SK-N-SH (cell line): Measurements from ENCODE around the gene CLDN14. TPM values are rescaled to one million over a fixed set of nuclear protein-coding genes. Genes with fewer than 3 reads are reported as not detected.

Source experiments
- CTCF ChIA-PET: fragments of 300-600, 350-600 bp; formaldehyde crosslinking; extraction: SDS; loops from one replicate; lab custom pipeline; 2021; lab: Yijun Ruan, JAX
- POLR2A ChIA-PET: fragments of 350-600 bp; sonication (Branson Sonifier 250); formaldehyde crosslinking; extraction: SDS; loops from one replicate; lab custom pipeline; 2020; ENCODE audit warnings: antibody characterized with exemption, inconsistent platforms; lab: Yijun Ruan, JAX
- DNase-seq: peaks from one replicate; pipeline ENCODE4 v3.0.0; 2012
- H2AFZ ChIP-seq: fragments of 200-600 bp; sonication (generic); 2 replicates; pipeline ENCODE4 v1.8.1; 2016; ENCODE audit warnings: antibody characterized with exemption, mild to moderate bottlenecking, low read depth
- H3F3A ChIP-seq: fragments of 200-600 bp; sonication (generic); replicated peaks from 2 replicates; pipeline ENCODE3; 2016; ENCODE audit warnings: antibody characterized with exemption, mild to moderate bottlenecking; ENCODE audit not compliant: insufficient read depth
- H3K27ac ChIP-seq, 2 experiments: fragments of 200-500 bp in 1 of 2; fragments of 200-600 bp in 1 of 2; sonication (Bioruptor generic) in 1 of 2; sonication (generic), shearing (Covaris generic) in 1 of 2; 2 replicates each; pipeline versions ENCODE4 v1.5.1 to v1.6.1; 2014 to 2016; ENCODE audit warnings: low read depth in 2 of 2, inconsistent platforms in 1 of 2, low read length in 1 of 2, mild to moderate bottlenecking in 1 of 2, mixed read lengths in 1 of 2
- H3K27me3 ChIP-seq: fragments of 200-600 bp; sonication (generic), shearing (Covaris generic); 2 replicates; pipeline ENCODE4 v1.6.1; 2016; ENCODE audit warnings: mixed run types; ENCODE audit not compliant: insufficient read depth
- H3K36me3 ChIP-seq, 2 experiments: fragments of 200-500 bp in 1 of 2; fragments of 200-600 bp in 1 of 2; sonication (Bioruptor generic) in 1 of 2; sonication (generic) in 1 of 2; replicated peaks in 1 of 2; 2 replicates each; pipeline versions ENCODE3 to v1.5.1; 2014 to 2016; ENCODE audit warnings: low read length in 1 of 2, mild to moderate bottlenecking in 1 of 2; ENCODE audit not compliant: insufficient read depth in 2 of 2, control insufficient read depth in 1 of 2
- H3K4me1 ChIP-seq, 2 experiments: fragments of 200-500 bp in 1 of 2; fragments of 200-600 bp in 1 of 2; sonication (Bioruptor generic) in 1 of 2; sonication (generic), shearing (Covaris generic) in 1 of 2; 2 replicates each; pipeline versions ENCODE4 v1.5.1 to v1.6.1; 2014 to 2016; ENCODE audit warnings: low read depth in 1 of 2, low read length in 1 of 2, mixed run types in 1 of 2; ENCODE audit not compliant: insufficient read depth in 2 of 2, control insufficient read depth in 1 of 2
- H3K4me2 ChIP-seq: fragments of 200-600 bp; sonication (generic), shearing (Covaris generic); 2 replicates; pipeline ENCODE4 v1.6.1; 2017; ENCODE audit warnings: mixed run types
- H3K4me3 ChIP-seq, 2 experiments: fragments of 200-500 bp in 1 of 2; fragments of 200-600 bp in 1 of 2; sonication (Bioruptor generic) in 1 of 2; sonication (generic), shearing (Covaris generic) in 1 of 2; 2 replicates each; pipeline versions ENCODE4 v1.5.1 to v1.8.1; 2014 to 2016; ENCODE audit warnings: low read depth in 2 of 2, inconsistent platforms in 1 of 2, low read length in 1 of 2, mild to moderate bottlenecking in 1 of 2, mixed read lengths in 1 of 2, moderate library complexity in 1 of 2
- H3K79me2 ChIP-seq: fragments of 200-600 bp; sonication (generic); 2 replicates; pipeline ENCODE4 v1.8.1; 2017; ENCODE audit warnings: mild to moderate bottlenecking; ENCODE audit not compliant: insufficient read depth
- H3K9ac ChIP-seq: fragments of 200-600 bp; sonication (generic); 2 replicates; pipeline ENCODE4 v1.6.1; 2017; ENCODE audit warnings: mixed run types
- H3K9me2 ChIP-seq: fragments of 200-600 bp; sonication (generic); 2 replicates; pipeline ENCODE4 v1.6.1; 2017; ENCODE audit warnings: mixed run types
- H3K9me3 ChIP-seq: fragments of 200-600 bp; sonication (generic); 2 replicates; pipeline ENCODE4 v1.6.1; 2017; ENCODE audit warnings: mixed run types, mild to moderate bottlenecking, moderate library complexity
- H4K20me1 ChIP-seq: fragments of 200-600 bp; sonication (generic); 2 replicates; pipeline ENCODE4 v1.6.1; 2017; ENCODE audit warnings: mild to moderate bottlenecking, mixed run types; ENCODE audit not compliant: insufficient read depth
- CHD2 ChIP-seq: fragments of 150-350 bp; IDR thresholded peaks from 2 replicates; pipeline ENCODE4 v1.6.1; 2018; ENCODE audit warnings: low read length; ENCODE audit not compliant: partially characterized antibody
- CTCF ChIP-seq: fragments of 200-600 bp; sonication (generic); IDR thresholded peaks from 2 replicates; pipeline ENCODE4 v1.6.1; 2017; ENCODE audit warnings: antibody characterized with exemption, mild to moderate bottlenecking, moderate library complexity
- ELF1 ChIP-seq: IDR thresholded peaks from 2 replicates; pipeline ENCODE4 v1.4.0; 2012
- EZH2phosphoT487 ChIP-seq: fragments of 200-600 bp; sonication (generic); IDR thresholded peaks from 2 replicates; pipeline ENCODE4 v1.6.1; 2017; ENCODE audit warnings: low read depth, mixed run types, mild to moderate bottlenecking, antibody characterized with exemption, moderate library complexity, borderline replicate concordance
- GABPA ChIP-seq: IDR thresholded peaks from 2 replicates; pipeline ENCODE4 v1.4.0; 2012; ENCODE audit warnings: low read depth, mild to moderate bottlenecking
- IRF3 ChIP-seq: fragments of 150-350 bp; IDR thresholded peaks from 2 replicates; pipeline ENCODE4 v1.6.1; 2016; ENCODE audit warnings: mild to moderate bottlenecking, low read depth, low read length
- NFIC ChIP-seq: IDR thresholded peaks from 2 replicates; pipeline ENCODE4 v1.4.0; 2012; ENCODE audit warnings: borderline replicate concordance
- NRF1 ChIP-seq: IDR thresholded peaks from 2 replicates; pipeline ENCODE4 v1.6.1; 2012; ENCODE audit warnings: low read depth, mild to moderate bottlenecking, low read length
- POLR2AphosphoS5 ChIP-seq: IDR thresholded peaks from 2 replicates; pipeline ENCODE4 v1.6.1; 2012; ENCODE audit warnings: low read depth, low read length
- RAD21 ChIP-seq: IDR thresholded peaks from 2 replicates; pipeline ENCODE4 v1.6.1; 2012; ENCODE audit warnings: mild to moderate bottlenecking, low read length
- RCOR1 ChIP-seq: fragments of 150-350 bp; IDR thresholded peaks from 2 replicates; pipeline ENCODE4 v1.6.1; 2017; ENCODE audit warnings: antibody characterized with exemption, low read length
- REST ChIP-seq: IDR thresholded peaks from 2 replicates; pipeline ENCODE4 v1.6.1; 2012; ENCODE audit warnings: mild to moderate bottlenecking, low read depth, low read length, moderate library complexity
- RXRA ChIP-seq: IDR thresholded peaks from 2 replicates; pipeline ENCODE4 v1.4.0; 2012; ENCODE audit warnings: low read depth, mild to moderate bottlenecking, borderline replicate concordance
- SMC3 ChIP-seq: IDR thresholded peaks from 2 replicates; pipeline ENCODE4 v1.6.1; 2012; ENCODE audit warnings: low read depth, low read length, improper control_type of control experiment
- TAF1 ChIP-seq: IDR thresholded peaks from 2 replicates; pipeline ENCODE4 v1.6.1; 2012; ENCODE audit warnings: low read depth, mild to moderate bottlenecking, low read length, moderate library complexity, borderline replicate concordance
- ZBTB33 ChIP-seq: IDR thresholded peaks from 2 replicates; pipeline ENCODE4 v1.4.0; 2012; ENCODE audit warnings: low read depth, borderline replicate concordance
- WGBS: methylation state at CpG from one replicate; pipeline ENCODE4 v1.1.6; 2017; ENCODE audit warnings: low lambda C conversion rate; 5-methylcytosine and 5-hydroxymethylcytosine counted together
- polyA plus RNA-seq, 3 experiments: library from polyadenylated mRNA; depleted of rRNA; stranded (reverse); fragments of >200 nt; gene quantifications; 2 replicates each; pipeline ENCODE4 v1.2.3, GENCODE V29; 2012

The CLDN14 gene
- polyA plus RNA-seq, 1 of the 3 experiments (the other 2 are of a cell fraction): not detected

GRCh38 chr21:36465478-36465877 is 14.4 kb downstream of the CLDN14 start:
- WGBS: 70% methylated on average over 8 of the region's 8 CpGs
- no peak for DNase-seq
- no peaks in the 10 kb centered on the region for H3F3A ChIP-seq
- H3K9ac ChIP-seq: no peak overlapping the region
- no peaks in the 10 kb centered on the region for H3K36me3 ChIP-seq
- H3K4me1 ChIP-seq: no peaks in the 10 kb centered on the region
- no peaks in the 10 kb centered on the region for H3K79me2 ChIP-seq
- no peaks in the 10 kb centered on the region for H3K9me2 ChIP-seq
- no peaks in the 10 kb centered on the region for H3K9me3 ChIP-seq
- CTCF ChIA-PET: no interaction called here
- H2AFZ ChIP-seq: no peak overlapping the region
- no peak overlapping the region for H3K4me2 ChIP-seq
- no peaks in the 10 kb centered on the region for H3K27me3 ChIP-seq
- POLR2A ChIA-PET: no interaction called here
- no peak overlapping the region for H3K27ac ChIP-seq
- no peak overlapping the region for H3K4me3 ChIP-seq
- H4K20me1 ChIP-seq: no peaks in the 10 kb centered on the region
- TF ChIP-seq RXRA (no peak), CTCF (no peak), SMC3 (no peak), EZH2phosphoT487 (no peak), IRF3 (no peak), CHD2 (no peak)

GRCh38 chr21:36464590-36464989 is 15.3 kb downstream of the CLDN14 start:
- H3K4me1 ChIP-seq: no peaks in the 10 kb centered on the region
- no peak overlapping the region for H3K4me2 ChIP-seq
- no peaks in the 10 kb centered on the region for H3K79me2 ChIP-seq
- ChIA-PET CTCF (no interaction called here), POLR2A (no interaction called here)
- no peaks in the 10 kb centered on the region for H3F3A ChIP-seq
- H3K27ac ChIP-seq: no peak overlapping the region
- 69% methylated on average over 3 of the region's 3 CpGs for WGBS
- H3K4me3 ChIP-seq: no peak overlapping the region
- H2AFZ ChIP-seq: no peak overlapping the region
- H3K36me3 ChIP-seq: no peaks in the 10 kb centered on the region
- DNase-seq: no peak
- no peak overlapping the region for H3K9ac ChIP-seq
- no peaks in the 10 kb centered on the region for H3K9me3 ChIP-seq
- no peaks in the 10 kb centered on the region for H3K27me3 ChIP-seq
- no peaks in the 10 kb centered on the region for H4K20me1 ChIP-seq
- H3K9me2 ChIP-seq: no peaks in the 10 kb centered on the region
- no peak for TF ChIP-seq EZH2phosphoT487
- no peak for TF ChIP-seq GABPA
- TF ChIP-seq RXRA: no peak
- no peak for TF ChIP-seq NFIC
- TF ChIP-seq POLR2AphosphoS5: no peak
- TF ChIP-seq RAD21: no peak
- no peak for TF ChIP-seq ELF1
- TF ChIP-seq NRF1: no peak
- TF ChIP-seq RCOR1: no peak
- TF ChIP-seq IRF3: no peak
- TF ChIP-seq ZBTB33: no peak
- TF ChIP-seq TAF1: no peak
- TF ChIP-seq CHD2: no peak
- no peak for TF ChIP-seq REST
